IgD-negative memory B cell (primary cell): ENCODE data around the gene BRPF3. TPM values are rescaled to one million over a fixed set of nuclear protein-coding genes. Genes with fewer than 3 reads are reported as not detected.
"Not testable (repeated sequence)": the region's sequence is repeated elsewhere in the genome, so short reads cannot be mapped to it uniquely, and the experiment has no call there.

ENCODE experiments used
- H3K27ac Mint-ChIP-seq, 3 donors: one replicate each; pipeline ENCODE4 v1.8.0; 2020 to 2022; ENCODE audit warnings: mild to moderate bottlenecking in 3 of 3, mixed read lengths in 3 of 3, moderate library complexity in 1 of 3
- H3K27me3 Mint-ChIP-seq: one replicate; pipeline ENCODE4 v1.8.0; 2021; ENCODE audit warnings: mixed read lengths
- H3K36me3 Mint-ChIP-seq: one replicate; pipeline ENCODE4 v1.8.0; 2020; ENCODE audit warnings: mild to moderate bottlenecking, mixed read lengths
- H3K4me1 Mint-ChIP-seq, 3 donors: one replicate each; pipeline ENCODE4 v1.8.0; 2020 to 2022; ENCODE audit warnings: mixed read lengths in 3 of 3, mild to moderate bottlenecking in 1 of 3
- H3K4me3 Mint-ChIP-seq, 4 donors: one replicate each; pipeline ENCODE4 v1.8.0; 2020 to 2022; ENCODE audit warnings: mild to moderate bottlenecking in 4 of 4, mixed read lengths in 4 of 4, moderate library complexity in 3 of 4
- H3K9me3 Mint-ChIP-seq, 3 donors: one replicate each; pipeline ENCODE4 v1.8.0; 2020 to 2021; ENCODE audit warnings: mixed read lengths in 3 of 3, mild to moderate bottlenecking in 1 of 3
- polyA plus RNA-seq: library from polyadenylated mRNA; unstranded; fragments of 300-500 nt; fragmentation: Illumina TruSeq; gene quantifications from one replicate; pipeline ENCODE4 v1.2.3, GENCODE V29; 2021

The BRPF3 gene
- polyA plus RNA-seq, 1 donor from 2014 or later = 8.9 TPM

GRCh38 chr6:36210886-36211595 is 14.5 kb downstream of the BRPF3 start:
- no peaks in the 10 kb centered on the region for H3K9me3 Mint-ChIP-seq
- H3K27ac Mint-ChIP-seq = no peak overlapping the region
- H3K36me3 Mint-ChIP-seq = peaks cover 18% of the 10 kb centered on the region
- no peaks in the 10 kb centered on the region for H3K27me3 Mint-ChIP-seq
- peaks cover 0 to 6% (median 0%) of the 10 kb centered on the region in 3 donors for H3K4me1 Mint-ChIP-seq
- peak overlapping the region in 1 of 4 donors; percentile 54 for H3K4me3 Mint-ChIP-seq

GRCh38 chr6:36216559-36216958 is 20.0 kb downstream of the BRPF3 start:
- Mint-ChIP-seq H3K9me3 (no peaks in the 10 kb centered on the region), H3K4me1 (peaks cover 0 to 6% (median 0%) of the 10 kb centered on the region in 3 donors), H3K36me3 (peaks cover 19% of the 10 kb centered on the region), H3K27ac (no peak overlapping the region), H3K27me3 (no peaks in the 10 kb centered on the region), H3K4me3 (no peak overlapping the region)

- Mint-ChIP-seq H3K36me3 (peaks cover 16% of the 10 kb centered on the region), H3K27me3 (no peaks in the 10 kb centered on the region), H3K4me3 (no peak overlapping the region), H3K4me1 (peaks cover 0 to 6% (median 0%) of the 10 kb centered on the region in 3 donors), H3K9me3 (no peaks in the 10 kb centered on the region), H3K27ac (peak overlapping the region in 1 of 3 donors; percentile 59)
These were observed 20.6 kb downstream of the BRPF3 start for GRCh38 chr6:36217188-36217587.

GRCh38 chr6:36217946-36218345 is 21.4 kb downstream of the BRPF3 start:
- Mint-ChIP-seq H3K27ac (no peak overlapping the region), H3K4me3 (no peak overlapping the region), H3K36me3 (peaks cover 16% of the 10 kb centered on the region), H3K4me1 (peaks cover 0 to 6% (median 0%) of the 10 kb centered on the region in 3 donors), H3K27me3 (no peaks in the 10 kb centered on the region), H3K9me3 (no peaks in the 10 kb centered on the region)

DNA sequence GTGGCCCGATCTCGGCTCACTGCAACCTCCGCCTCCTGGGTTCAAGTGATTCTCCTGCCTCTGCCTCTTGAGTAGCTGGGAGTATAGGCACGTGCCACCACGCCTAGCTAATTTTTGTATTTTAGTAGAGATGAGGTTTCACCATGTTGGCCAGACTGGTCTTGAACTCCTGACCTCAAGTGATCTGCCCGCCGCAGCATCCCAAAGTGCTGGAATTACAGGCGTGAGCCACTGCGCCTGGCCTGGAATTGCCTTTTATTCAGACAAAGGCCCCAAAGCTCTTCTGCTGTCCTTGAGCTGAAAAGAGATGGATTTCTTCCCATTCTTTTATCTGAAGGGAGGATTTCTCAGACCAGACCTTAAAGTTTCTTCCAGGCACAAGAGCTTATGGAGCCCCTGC is 22.0 kb downstream of the BRPF3 start:
- not testable (repeated sequence) for H3K4me1 Mint-ChIP-seq, H3K9me3 Mint-ChIP-seq, H3K27ac Mint-ChIP-seq, H3K27me3 Mint-ChIP-seq, H3K4me3 Mint-ChIP-seq
- peaks cover 16% of the 10 kb centered on the region for H3K36me3 Mint-ChIP-seq

DNA sequence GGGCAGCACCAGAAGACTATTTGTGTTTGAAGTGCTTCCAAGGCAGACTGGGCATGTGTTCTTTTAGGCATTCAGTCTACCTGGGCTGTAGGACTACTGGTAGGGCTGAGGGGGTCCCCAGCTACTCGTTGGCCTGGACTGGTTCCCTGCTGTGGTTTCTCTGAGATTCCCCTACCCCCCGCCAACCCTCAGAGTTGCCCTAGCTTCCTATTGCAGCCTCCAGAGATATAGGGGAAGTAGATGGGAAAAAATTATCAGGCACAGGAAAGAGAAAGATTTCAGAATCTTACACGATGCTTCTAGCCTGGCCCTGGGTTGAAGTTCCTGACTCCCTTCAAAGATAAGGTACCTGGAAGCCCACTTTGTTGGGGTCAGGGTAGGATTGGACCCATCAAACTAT is 22.5 kb downstream of the BRPF3 start:
- Mint-ChIP-seq H3K4me1 (peaks cover 0 to 6% (median 0%) of the 10 kb centered on the region in 3 donors), H3K4me3 (no peak overlapping the region), H3K36me3 (peaks cover 13% of the 10 kb centered on the region), H3K9me3 (no peaks in the 10 kb centered on the region), H3K27ac (no peak overlapping the region), H3K27me3 (no peaks in the 10 kb centered on the region)

GRCh38 chr6:36220226-36220625 is 23.7 kb downstream of the BRPF3 start:
- Mint-ChIP-seq H3K9me3 (no peaks in the 10 kb centered on the region), H3K4me1 (peaks cover 0 to 2% (median 0%) of the 10 kb centered on the region in 3 donors), H3K36me3 (peaks cover 10% of the 10 kb centered on the region), H3K27me3 (no peaks in the 10 kb centered on the region), H3K27ac (no peak overlapping the region), H3K4me3 (no peak overlapping the region)

- no peak overlapping the region for H3K4me3 Mint-ChIP-seq
- H3K27me3 Mint-ChIP-seq = no peaks in the 10 kb centered on the region
- H3K36me3 Mint-ChIP-seq = peaks cover 6% of the 10 kb centered on the region
- H3K27ac Mint-ChIP-seq = no peak overlapping the region
- no peaks in the 10 kb centered on the region for H3K9me3 Mint-ChIP-seq
- no peaks in the 10 kb centered on the region for H3K4me1 Mint-ChIP-seq
These were observed 25.1 kb downstream of the BRPF3 start for GRCh38 chr6:36221674-36222073.

- Mint-ChIP-seq H3K36me3 (peaks cover 8% of the 10 kb centered on the region), H3K4me1 (no peaks in the 10 kb centered on the region)
These were observed 26.4 kb downstream of the BRPF3 start for GRCh38 chr6:36222924-36223323.

GRCh38 chr6:36223706-36224105 is 27.2 kb downstream of the BRPF3 start:
- no peaks in the 10 kb centered on the region for H3K9me3 Mint-ChIP-seq
- H3K4me1 Mint-ChIP-seq = no peaks in the 10 kb centered on the region
- H3K4me3 Mint-ChIP-seq = no peak overlapping the region
- H3K36me3 Mint-ChIP-seq = peaks cover 4% of the 10 kb centered on the region
- no peaks in the 10 kb centered on the region for H3K27me3 Mint-ChIP-seq
- no peak overlapping the region for H3K27ac Mint-ChIP-seq

More at GRCh38 chr6:36222924-36223323, 26.4 kb downstream of the BRPF3 start:
- H3K27ac Mint-ChIP-seq = no peak overlapping the region
- H3K27me3 Mint-ChIP-seq = no peaks in the 10 kb centered on the region
- H3K4me3 Mint-ChIP-seq = no peak overlapping the region
- no peaks in the 10 kb centered on the region for H3K9me3 Mint-ChIP-seq

DNA sequence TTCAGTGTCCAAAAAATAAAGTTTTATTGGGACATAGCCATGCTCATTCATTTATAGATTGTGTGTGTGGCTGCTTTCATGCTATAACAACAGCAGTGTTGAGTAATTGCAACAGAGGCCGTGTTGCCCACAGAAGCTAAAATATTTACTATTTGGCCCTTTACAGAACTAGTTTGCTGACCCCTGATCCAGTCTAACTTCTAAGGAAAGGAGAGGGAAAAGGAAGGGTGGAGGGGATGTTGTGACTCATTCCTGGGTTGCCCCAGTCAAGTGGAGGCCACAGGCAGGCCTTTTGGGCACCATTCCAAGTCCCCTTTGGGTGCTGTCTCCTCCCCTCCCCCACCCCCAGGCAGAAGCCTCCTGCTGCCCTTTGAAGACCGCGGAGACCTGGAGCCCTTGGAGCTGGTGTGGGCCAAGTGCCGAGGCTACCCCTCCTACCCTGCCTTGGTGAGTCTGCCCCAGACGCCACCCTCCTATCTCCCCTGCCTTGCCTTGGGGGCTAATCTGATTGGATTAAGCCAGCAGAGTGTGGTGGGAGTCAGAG is 28.4 kb downstream of the BRPF3 start:
- Mint-ChIP-seq H3K27me3 (no peaks in the 10 kb centered on the region), H3K4me1 (no peaks in the 10 kb centered on the region), H3K36me3 (peaks cover 7% of the 10 kb centered on the region), H3K27ac (no peak overlapping the region), H3K9me3 (no peaks in the 10 kb centered on the region), H3K4me3 (no peak overlapping the region)

GRCh38 chr6:36226438-36227047 is 30.0 kb downstream of the BRPF3 start:
- Mint-ChIP-seq H3K4me3 (no peak overlapping the region), H3K4me1 (no peaks in the 10 kb centered on the region), H3K27me3 (no peaks in the 10 kb centered on the region), H3K36me3 (peaks cover 12% of the 10 kb centered on the region), H3K9me3 (no peaks in the 10 kb centered on the region), H3K27ac (no peak overlapping the region)

GRCh38 chr6:36227379-36228228 is 31.1 kb downstream of the BRPF3 start:
- H3K27me3 Mint-ChIP-seq = no peaks in the 10 kb centered on the region
- H3K4me1 Mint-ChIP-seq = no peaks in the 10 kb centered on the region
- H3K27ac Mint-ChIP-seq = no peak overlapping the region
- no peaks in the 10 kb centered on the region for H3K9me3 Mint-ChIP-seq
- H3K4me3 Mint-ChIP-seq = no peak overlapping the region
- peaks cover 12% of the 10 kb centered on the region for H3K36me3 Mint-ChIP-seq

DNA sequence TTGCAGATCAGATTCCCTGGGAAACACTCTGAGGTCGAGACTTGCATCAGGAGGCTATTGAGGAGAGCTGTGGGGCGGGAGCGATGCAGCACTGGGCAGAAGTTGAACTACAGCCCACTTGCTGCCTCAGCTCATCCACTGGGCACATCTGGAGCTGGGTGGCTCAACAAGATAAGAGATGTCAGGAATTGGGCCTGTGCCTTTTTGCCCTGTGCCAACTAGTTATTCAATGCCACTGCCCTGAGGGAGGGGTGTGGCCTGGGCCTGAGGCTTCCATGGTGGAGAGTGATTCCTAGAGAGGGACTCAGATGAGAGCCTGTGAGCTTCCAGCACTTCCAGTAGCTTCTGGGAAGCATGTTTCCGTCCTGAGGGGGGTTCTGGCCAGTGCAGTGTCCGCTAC is 32.7 kb downstream of the BRPF3 start:
- Mint-ChIP-seq H3K4me1 (no peaks in the 10 kb centered on the region), H3K36me3 (peaks cover 15% of the 10 kb centered on the region), H3K27me3 (no peaks in the 10 kb centered on the region), H3K27ac (no peak overlapping the region), H3K4me3 (no peak overlapping the region), H3K9me3 (no peaks in the 10 kb centered on the region)

DNA sequence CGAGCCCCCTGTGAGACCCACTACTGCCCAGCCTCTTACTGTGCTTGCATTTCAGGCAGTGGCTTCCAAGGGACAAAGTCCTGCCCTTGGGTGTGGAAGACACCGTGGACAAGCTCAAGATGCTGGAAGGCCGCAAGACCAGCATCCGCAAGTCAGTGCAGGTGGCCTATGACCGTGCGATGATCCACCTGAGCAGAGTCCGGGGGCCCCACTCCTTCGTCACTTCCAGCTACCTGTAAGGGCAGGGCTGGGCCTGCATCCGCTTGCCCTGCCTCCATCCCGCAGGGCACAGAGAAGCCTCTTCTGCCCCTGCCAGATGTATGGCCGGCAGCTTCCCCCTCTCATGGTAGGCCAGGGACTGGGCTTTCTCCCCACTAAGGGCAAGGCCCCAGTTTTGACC is 33.8 kb downstream of the BRPF3 start:
- no peak overlapping the region for H3K27ac Mint-ChIP-seq
- peaks cover 19% of the 10 kb centered on the region for H3K36me3 Mint-ChIP-seq
- no peaks in the 10 kb centered on the region for H3K4me1 Mint-ChIP-seq
- H3K4me3 Mint-ChIP-seq = no peak overlapping the region
- no peaks in the 10 kb centered on the region for H3K9me3 Mint-ChIP-seq
- H3K27me3 Mint-ChIP-seq = no peaks in the 10 kb centered on the region
